SK-MEL-5 (cell line): ENCODE data around the gene RCAN2. TPM values are rescaled to one million over a fixed set of nuclear protein-coding genes. Genes with fewer than 3 reads are reported as not detected.
A peak's percentile ranks its signal among the peaks of the same experiment; 100 is the strongest.
"Not testable (repeated sequence)": the region's sequence is repeated elsewhere in the genome, so short reads cannot be mapped to it uniquely, and the experiment has no call there.

Source experiments
- DNase-seq: peaks from one replicate; pipeline ENCODE4 v3.0.0-alpha.2; 2016; ENCODE audit warnings: low read depth, low spot score
- in situ Hi-C: cut with HindIII; loops from 2 replicates; pipeline ENCODE4 v1.10.0; 2016; ENCODE audit warnings: low sequenced_read_pairs, high pct_unique_total_duplicates, low pct_unique_long_range_greater_than_20kb
- total RNA-seq: library from RNA; depleted of rRNA; stranded (reverse); fragments of >200 nt; shearing (Covaris generic); gene quantifications from 2 replicates; pipeline ENCODE4 v1.2.3, GENCODE V29; 2014

The RCAN2 gene
- total RNA-seq, 1 experiment from 2014 or later: 0.11 TPM

GRCh38 chr6:46377209-46377608 lies 114.0 kb downstream of the RCAN2 start:
- in situ Hi-C loops: no loop called here

GRCh38 chr6:46376562-46377061 lies 114.6 kb downstream of the RCAN2 start:
- no peak for DNase-seq
- in situ Hi-C loops: no loop called here

More at GRCh38 chr6:46377209-46377608, 114.0 kb downstream of the RCAN2 start:
- no peak for DNase-seq

GRCh38 chr6:46370622-46371021 lies 120.6 kb downstream of the RCAN2 start:
- no peak for DNase-seq
- in situ Hi-C loops: no loop called here

GRCh38 chr6:46368169-46368536 lies 123.1 kb downstream of the RCAN2 start:
- DNase-seq: no peak
- in situ Hi-C loops: no loop called here

GRCh38 chr6:46367354-46368168 lies 123.7 kb downstream of the RCAN2 start:
- DNase-seq: no peak
- in situ Hi-C loops: no loop called here

GRCh38 chr6:46366190-46366900 lies 124.9 kb downstream of the RCAN2 start:
- DNase-seq: no peak
- in situ Hi-C loops: no loop called here

GRCh38 chr6:46357591-46357990 lies 133.7 kb downstream of the RCAN2 start:
- in situ Hi-C loops: no loop called here
- DNase-seq: no peak

GRCh38 chr6:46356543-46356942 lies 134.7 kb downstream of the RCAN2 start:
- in situ Hi-C loops: no loop called here
- no peak for DNase-seq

- DNase-seq: no peak
- in situ Hi-C loops: no loop called here
Observed at GRCh38 chr6:46353528-46353927, 137.7 kb downstream of the RCAN2 start.

GRCh38 chr6:46352541-46353268 lies 138.5 kb downstream of the RCAN2 start:
- peak; percentile 1 for DNase-seq
- in situ Hi-C loops: no loop called here

GRCh38 chr6:46350714-46351113 lies 140.5 kb downstream of the RCAN2 start:
- DNase-seq: no peak
- in situ Hi-C loops: no loop called here

GRCh38 chr6:46347669-46348068 lies 143.6 kb downstream of the RCAN2 start:
- in situ Hi-C loops: no loop called here
- peak; percentile 46 for DNase-seq

GRCh38 chr6:46340246-46340645 lies 151.0 kb downstream of the RCAN2 start:
- no peak for DNase-seq
- in situ Hi-C loops: no loop called here

GRCh38 chr6:46338131-46338530 lies 153.1 kb downstream of the RCAN2 start:
- in situ Hi-C loops: no loop called here
- no peak for DNase-seq

- no peak for DNase-seq
- in situ Hi-C loops: no loop called here
Observed at GRCh38 chr6:46334442-46334841, 156.8 kb downstream of the RCAN2 start.

- in situ Hi-C loops: no loop called here
Observed at GRCh38 chr6:46333481-46333880, 157.8 kb downstream of the RCAN2 start.

GRCh38 chr6:46332448-46332847 lies 158.8 kb downstream of the RCAN2 start:
- DNase-seq, in situ Hi-C loops: not testable (repeated sequence)

More at GRCh38 chr6:46333481-46333880, 157.8 kb downstream of the RCAN2 start:
- DNase-seq: no peak

GRCh38 chr6:46331461-46331860 lies 159.8 kb downstream of the RCAN2 start:
- DNase-seq: no peak
- in situ Hi-C loops: no loop called here
